Activated naive CD8-positive, alpha-beta T cell treated with anti-CD3 and anti-CD28 coated beads for 36 hours (primary cell): ENCODE data around the gene MAPK8IP2. TPM values are rescaled to one million over a fixed set of nuclear protein-coding genes. Genes with fewer than 3 reads are reported as not detected.
A peak's percentile ranks its signal among the peaks of the same experiment; 100 is the strongest.
"Not testable (repeated sequence)": the region's sequence is repeated elsewhere in the genome, so short reads cannot be mapped to it uniquely, and the experiment has no call there.

Experiments used
- DNase-seq: peaks from one replicate; pipeline ENCODE4 v3.0.0; 2021
- H3K27ac Mint-ChIP-seq: one replicate; pipeline ENCODE4 v1.8.0; 2022; ENCODE audit warnings: mild to moderate bottlenecking, moderate library complexity, mixed read lengths
- H3K27me3 Mint-ChIP-seq: one replicate; pipeline ENCODE4 v1.8.0; 2022; ENCODE audit warnings: mild to moderate bottlenecking, mixed read lengths
- H3K36me3 Mint-ChIP-seq: one replicate; pipeline ENCODE4 v1.8.0; 2021; ENCODE audit warnings: mild to moderate bottlenecking, mixed read lengths
- H3K4me1 Mint-ChIP-seq: one replicate; pipeline ENCODE4 v1.8.0; 2021; ENCODE audit warnings: mixed read lengths
- H3K4me3 Mint-ChIP-seq: one replicate; pipeline ENCODE4 v1.8.0; 2022; ENCODE audit warnings: mild to moderate bottlenecking, moderate library complexity, mixed read lengths
- H3K9me3 Mint-ChIP-seq: one replicate; pipeline ENCODE4 v1.8.0; 2022; ENCODE audit warnings: mixed read lengths
- total RNA-seq, 2 experiments: library from RNA; stranded (reverse); gene quantifications; one replicate each; pipeline ENCODE4 v1.2.3, GENCODE V29; 2021

MAPK8IP2 gene
- total RNA-seq, 2 experiments from 2014 or later, result 0.16 to 0.21 TPM

- no peaks in the 10 kb centered on the region for H3K36me3 Mint-ChIP-seq
- no peaks in the 10 kb centered on the region for H3K9me3 Mint-ChIP-seq
- peaks cover 38% of the 10 kb centered on the region for H3K27me3 Mint-ChIP-seq
- no peak overlapping the region for H3K4me3 Mint-ChIP-seq
- DNase-seq, result no peak
- peaks cover 5% of the 10 kb centered on the region for H3K4me1 Mint-ChIP-seq
- H3K27ac Mint-ChIP-seq, result no peak overlapping the region
Observed at GRCh38 chr22:50611341-50612060, 10.9 kb downstream of the MAPK8IP2 start.

DNA sequence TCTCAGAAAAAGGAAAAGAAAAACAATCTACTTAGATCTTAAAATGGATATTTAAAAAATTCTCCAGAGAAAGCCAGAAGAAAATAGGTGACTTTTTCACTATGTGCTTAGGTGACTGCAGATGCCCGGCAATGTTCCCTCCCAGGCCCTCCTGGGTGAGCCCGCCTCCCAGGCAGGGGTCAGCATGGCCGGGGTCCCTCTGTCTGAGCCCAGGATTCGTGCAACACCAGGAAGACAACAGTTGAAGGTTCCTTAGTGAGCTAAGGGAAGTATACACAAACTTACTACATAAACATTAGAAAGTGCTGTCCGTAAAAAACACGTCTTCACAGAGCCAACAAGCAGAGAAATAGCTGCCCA, 11.6 kb downstream of the MAPK8IP2 start:
- peaks cover 34% of the 10 kb centered on the region for H3K27me3 Mint-ChIP-seq
- H3K4me1 Mint-ChIP-seq, result peaks cover 5% of the 10 kb centered on the region
- H3K9me3 Mint-ChIP-seq, result no peaks in the 10 kb centered on the region
- no peak overlapping the region for H3K27ac Mint-ChIP-seq
- H3K4me3 Mint-ChIP-seq, result no peak overlapping the region
- DNase-seq, result no peak
- no peaks in the 10 kb centered on the region for H3K36me3 Mint-ChIP-seq

DNA sequence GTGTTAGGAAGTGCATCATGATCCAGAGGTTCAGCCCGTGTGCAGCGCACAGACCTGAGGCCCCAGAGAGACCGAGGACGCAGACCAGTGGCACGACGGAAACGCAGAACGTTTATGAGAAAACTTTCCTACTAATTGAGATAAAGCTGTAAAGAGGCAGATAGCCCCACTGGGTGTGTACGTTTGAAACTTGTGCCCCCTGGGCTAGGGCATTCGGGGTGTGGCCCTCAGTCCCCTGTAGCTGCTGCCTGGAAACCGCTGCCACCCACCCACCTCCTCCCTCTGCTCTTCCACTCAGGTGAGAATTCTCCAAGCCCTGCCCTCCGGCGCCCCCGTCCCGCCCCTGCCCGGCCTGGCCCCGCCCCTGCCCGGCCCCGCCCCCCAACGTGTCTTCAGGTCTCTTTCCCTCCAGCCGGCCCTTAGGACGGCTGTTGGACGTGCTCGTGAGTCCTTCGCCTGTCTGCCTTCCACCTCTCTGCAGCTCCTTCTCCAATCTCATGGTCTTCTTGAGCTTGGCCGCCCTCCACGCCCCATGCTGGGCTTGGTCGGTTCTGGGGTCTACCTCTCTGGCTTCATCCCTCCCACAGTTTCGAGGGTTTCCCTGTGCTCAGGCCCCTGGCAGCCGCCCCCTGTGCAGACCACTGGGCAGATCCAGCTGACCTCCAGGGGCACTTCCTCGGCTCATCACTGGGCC, 12.1 kb downstream of the MAPK8IP2 start:
- peaks cover 5% of the 10 kb centered on the region for H3K4me1 Mint-ChIP-seq
- no peak overlapping the region for H3K4me3 Mint-ChIP-seq
- no peak for DNase-seq
- H3K27ac Mint-ChIP-seq, result no peak overlapping the region
- peaks cover 29% of the 10 kb centered on the region for H3K27me3 Mint-ChIP-seq
- no peaks in the 10 kb centered on the region for H3K36me3 Mint-ChIP-seq
- no peaks in the 10 kb centered on the region for H3K9me3 Mint-ChIP-seq

DNA sequence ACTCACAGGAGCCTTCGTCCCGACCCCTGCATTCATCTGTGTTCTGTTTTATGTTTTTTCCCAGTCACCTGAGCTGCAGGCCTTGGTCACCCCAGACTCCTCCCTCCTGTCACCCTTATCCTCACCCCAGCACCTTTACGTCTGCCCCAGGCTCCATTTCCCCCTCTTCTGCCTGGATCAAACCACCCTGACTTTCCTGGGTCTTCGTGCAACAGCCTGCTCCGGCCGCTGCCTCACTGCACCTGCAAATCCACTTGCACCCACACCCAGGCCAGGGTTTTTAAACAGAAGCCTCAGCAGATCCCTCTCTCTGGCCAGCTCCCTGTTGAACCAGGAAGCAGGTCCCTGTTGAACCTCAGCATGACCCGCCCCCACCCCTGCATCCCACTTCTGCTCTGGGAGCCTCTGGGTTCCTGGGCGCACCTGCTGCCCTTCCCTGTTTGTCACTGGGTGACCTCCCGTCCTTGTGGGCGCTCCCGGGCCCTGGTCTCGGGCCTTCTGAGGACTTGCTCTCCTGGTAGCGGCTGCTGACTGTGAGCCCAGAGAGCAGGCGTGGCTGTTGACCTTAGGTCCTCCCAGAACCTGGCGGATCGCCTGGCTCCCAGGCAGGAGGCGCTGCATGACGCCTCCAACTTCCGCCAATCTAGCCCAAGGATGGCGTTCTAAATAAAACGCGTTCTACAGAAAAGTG, 12.8 kb downstream of the MAPK8IP2 start:
- no peaks in the 10 kb centered on the region for H3K9me3 Mint-ChIP-seq
- no peak overlapping the region for H3K27ac Mint-ChIP-seq
- H3K36me3 Mint-ChIP-seq, result no peaks in the 10 kb centered on the region
- no peak overlapping the region for H3K4me3 Mint-ChIP-seq
- H3K4me1 Mint-ChIP-seq, result peaks cover 5% of the 10 kb centered on the region
- no peak for DNase-seq
- peaks cover 24% of the 10 kb centered on the region for H3K27me3 Mint-ChIP-seq

- peaks cover 23% of the 10 kb centered on the region for H3K27me3 Mint-ChIP-seq
- not testable (repeated sequence) for H3K36me3 Mint-ChIP-seq, H3K27ac Mint-ChIP-seq, H3K4me3 Mint-ChIP-seq, H3K9me3 Mint-ChIP-seq, DNase-seq, H3K4me1 Mint-ChIP-seq
Observed at GRCh38 chr22:50614296-50614695, 13.7 kb downstream of the MAPK8IP2 start.

DNA sequence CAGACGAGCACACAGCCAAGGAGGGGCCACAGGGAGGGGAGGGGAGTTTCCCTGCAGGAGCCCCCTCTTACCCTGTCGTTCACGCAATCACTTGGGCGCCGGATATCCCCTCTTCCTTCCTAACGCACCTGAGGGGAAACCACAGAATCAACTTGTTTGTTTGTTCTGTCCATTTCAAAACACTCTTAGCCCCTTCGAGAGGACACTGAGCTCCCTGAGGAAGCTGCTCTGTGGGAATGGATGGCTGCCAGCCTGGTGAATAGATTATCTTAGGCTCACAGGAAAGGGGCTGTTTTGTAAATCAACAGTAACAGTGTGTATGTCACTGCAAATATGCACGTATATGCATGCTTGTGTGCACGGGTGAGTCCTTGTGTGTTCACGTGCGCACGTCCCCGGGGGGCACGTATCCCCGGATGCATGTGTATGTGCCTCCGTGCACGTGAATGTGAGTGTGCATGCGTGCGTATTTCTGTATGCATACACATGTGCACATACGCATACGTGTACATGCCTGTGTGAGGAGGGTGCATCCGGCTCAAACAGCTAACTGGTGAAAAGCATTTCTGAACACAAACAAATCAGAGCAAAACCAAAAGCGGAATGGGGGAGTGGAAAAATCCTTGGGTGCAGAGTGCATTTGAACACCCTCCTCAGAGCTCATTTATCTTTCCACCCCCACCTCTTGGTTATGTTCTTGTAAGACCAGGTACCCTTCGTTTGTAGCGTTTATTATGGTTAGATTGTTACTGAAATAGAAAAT, 20.2 kb downstream of the MAPK8IP2 start:
- Mint-ChIP-seq H3K27me3 (no peaks in the 10 kb centered on the region), H3K4me3 (peak overlapping the region; percentile 82), H3K36me3 (no peaks in the 10 kb centered on the region), H3K4me1 (peaks cover 36% of the 10 kb centered on the region), H3K27ac (peak overlapping the region; percentile 99), H3K9me3 (no peaks in the 10 kb centered on the region)
- peak; percentile 86 for DNase-seq

- Mint-ChIP-seq H3K4me3 (peak overlapping the region; percentile 82), H3K4me1 (peaks cover 37% of the 10 kb centered on the region), H3K9me3 (no peaks in the 10 kb centered on the region), H3K36me3 (no peaks in the 10 kb centered on the region), H3K27ac (peak overlapping the region; percentile 99), H3K27me3 (no peaks in the 10 kb centered on the region)
- DNase-seq, result peak; percentile 56
Observed at GRCh38 chr22:50621356-50621880, 20.8 kb downstream of the MAPK8IP2 start.

DNA sequence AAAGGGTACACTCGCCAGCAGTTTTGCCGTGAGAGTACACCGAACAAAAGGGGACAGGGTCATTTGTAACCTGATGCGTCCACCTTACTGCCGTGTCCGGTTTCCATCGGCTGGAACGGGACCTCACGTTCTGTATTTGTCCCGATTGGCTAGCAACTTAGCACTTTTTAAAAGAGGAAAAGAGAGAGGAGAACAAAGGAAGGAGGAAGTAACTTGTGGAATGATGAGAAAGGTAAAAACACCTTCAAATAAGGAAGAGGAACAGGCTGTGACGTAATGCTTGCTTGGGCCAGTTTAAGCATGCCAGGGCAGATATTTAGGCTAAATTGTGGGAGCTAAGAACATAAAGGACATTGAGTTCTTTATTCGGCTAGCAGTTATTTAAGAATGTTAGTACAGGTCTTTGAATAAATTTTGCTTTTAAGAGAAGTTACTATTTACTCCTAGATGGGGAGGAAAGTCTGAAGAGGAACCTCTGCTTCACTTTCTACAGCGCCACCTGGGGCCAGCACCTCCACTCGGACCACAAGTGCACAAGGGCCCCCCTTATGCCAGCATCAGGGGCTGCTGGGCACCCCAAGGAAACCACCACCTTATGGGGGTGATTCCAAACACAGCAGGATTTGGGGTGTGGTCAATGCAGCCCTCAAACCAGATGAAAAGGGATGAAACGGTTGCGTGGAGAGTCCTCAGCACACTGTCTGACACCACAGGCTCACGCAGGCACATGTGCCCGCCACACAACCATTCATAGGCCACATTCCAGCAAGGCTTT, 21.5 kb downstream of the MAPK8IP2 start:
- H3K27ac Mint-ChIP-seq, result peak overlapping the region; percentile 99
- H3K27me3 Mint-ChIP-seq, result no peaks in the 10 kb centered on the region
- peak; percentile 41 for DNase-seq
- no peaks in the 10 kb centered on the region for H3K9me3 Mint-ChIP-seq
- H3K36me3 Mint-ChIP-seq, result no peaks in the 10 kb centered on the region
- peak overlapping the region; percentile 82 for H3K4me3 Mint-ChIP-seq
- H3K4me1 Mint-ChIP-seq, result peaks cover 41% of the 10 kb centered on the region

- Mint-ChIP-seq H3K9me3 (no peaks in the 10 kb centered on the region), H3K27ac (peak overlapping the region; percentile 99), H3K4me3 (peak overlapping the region; percentile 82), H3K36me3 (no peaks in the 10 kb centered on the region), H3K27me3 (no peaks in the 10 kb centered on the region), H3K4me1 (peaks cover 41% of the 10 kb centered on the region)
- DNase-seq, result no peak
Observed at GRCh38 chr22:50622723-50623327, 22.2 kb downstream of the MAPK8IP2 start.

DNA sequence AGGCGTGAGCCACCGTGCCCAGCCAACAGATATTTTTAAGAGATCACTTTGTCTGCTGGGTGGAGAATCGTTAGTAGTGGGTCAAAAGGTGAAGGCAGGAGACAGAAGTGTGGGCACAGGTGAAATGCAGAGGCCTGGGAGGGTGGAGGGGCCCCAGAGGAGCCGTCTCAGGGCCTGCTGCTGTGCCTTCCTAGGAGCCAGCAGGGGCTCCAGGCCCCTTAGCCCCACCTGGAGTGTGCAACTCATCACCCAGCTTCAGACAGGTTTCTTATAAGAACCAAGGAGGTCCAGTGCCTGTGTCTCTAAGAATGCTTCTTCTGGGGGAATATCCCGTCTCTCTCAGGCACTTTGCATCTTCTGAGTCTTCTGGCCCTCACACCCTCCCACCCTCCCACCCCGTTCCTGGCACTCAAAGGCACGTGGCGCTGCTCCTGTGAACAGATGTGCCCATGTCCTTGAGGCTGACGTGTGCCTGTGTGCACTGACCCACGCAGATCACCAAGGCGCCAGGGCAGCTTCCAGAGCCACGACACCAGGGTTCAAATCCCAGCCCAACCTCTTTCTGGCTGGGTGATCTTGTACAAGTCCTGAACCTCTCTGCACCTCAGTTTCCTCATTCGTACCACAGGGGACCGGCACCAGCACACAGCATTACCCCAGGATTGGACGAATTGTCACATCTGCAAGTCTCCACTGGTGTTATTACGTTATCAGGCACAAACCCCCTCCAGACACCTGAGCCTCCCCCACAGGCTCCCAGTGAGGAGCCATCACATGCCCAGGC, 23.9 kb downstream of the MAPK8IP2 start:
- Mint-ChIP-seq H3K4me1 (peaks cover 47% of the 10 kb centered on the region), H3K36me3 (no peaks in the 10 kb centered on the region)

DNA sequence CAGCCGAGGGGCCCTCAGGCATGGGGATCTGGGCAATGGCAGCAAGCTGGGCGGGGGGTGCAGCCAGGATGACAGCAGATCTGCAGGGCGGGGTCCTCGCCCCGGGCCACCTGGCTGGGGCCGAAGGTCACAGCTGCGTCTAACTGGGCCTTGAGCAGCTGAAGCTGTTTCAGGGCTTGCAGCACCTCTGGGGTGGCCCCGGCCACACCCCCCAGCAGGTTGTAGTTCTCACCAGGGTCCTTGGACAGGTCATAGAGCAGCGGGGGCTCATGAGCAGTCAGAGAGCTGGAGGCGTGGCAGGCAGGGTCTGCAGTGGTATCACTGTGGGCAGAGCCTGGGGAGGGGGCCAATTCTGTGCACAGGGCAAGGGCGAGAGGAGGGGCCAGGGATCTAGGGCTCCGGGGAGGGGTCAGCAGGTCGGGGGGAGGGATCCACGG, 24.6 kb downstream of the MAPK8IP2 start:
- Mint-ChIP-seq H3K9me3 (no peaks in the 10 kb centered on the region), H3K27ac (no peak overlapping the region), H3K4me3 (no peak overlapping the region), H3K36me3 (no peaks in the 10 kb centered on the region), H3K4me1 (peaks cover 46% of the 10 kb centered on the region), H3K27me3 (no peaks in the 10 kb centered on the region)
- no peak for DNase-seq

More for the DNA sequence above, 23.9 kb downstream of the MAPK8IP2 start:
- H3K9me3 Mint-ChIP-seq, result no peaks in the 10 kb centered on the region
- H3K27ac Mint-ChIP-seq, result no peak overlapping the region
- DNase-seq, result no peak
- H3K4me3 Mint-ChIP-seq, result no peak overlapping the region
- no peaks in the 10 kb centered on the region for H3K27me3 Mint-ChIP-seq

DNA sequence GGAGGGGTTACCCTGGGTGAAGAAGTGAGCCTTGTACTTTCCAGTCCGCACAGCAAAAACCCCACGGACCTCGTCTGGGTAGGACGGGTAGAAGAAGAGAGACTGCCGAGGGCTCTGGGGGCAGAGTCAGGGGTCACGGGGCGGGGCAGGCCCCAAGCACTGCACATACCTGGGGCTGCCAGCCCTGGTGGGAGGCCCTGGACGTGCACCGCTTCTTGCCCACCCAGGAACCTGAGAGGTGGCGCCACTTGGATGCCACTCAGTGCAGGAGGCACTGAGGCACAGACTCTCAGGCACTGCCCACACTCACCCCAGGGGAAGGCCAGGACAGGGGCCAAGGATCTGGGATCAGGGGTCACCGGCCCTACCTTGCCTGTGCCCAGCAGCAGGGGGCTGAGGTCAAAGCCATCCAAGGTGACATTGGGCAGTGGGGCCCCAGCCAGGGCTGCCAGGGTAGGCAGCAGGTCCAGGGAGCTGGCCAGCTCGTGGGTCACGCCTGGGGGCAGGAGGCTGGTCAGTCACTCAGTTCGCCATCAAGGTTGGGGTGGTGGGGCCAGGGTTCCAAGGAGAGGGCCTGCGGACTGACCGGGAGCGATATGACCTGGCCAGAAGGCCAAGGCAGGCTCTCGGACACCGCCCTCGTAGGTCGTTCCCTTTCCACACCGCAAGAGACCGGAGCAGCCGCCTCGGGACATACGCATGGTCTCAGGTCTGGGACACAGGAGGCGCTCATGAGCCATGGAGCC, 25.1 kb downstream of the MAPK8IP2 start:
- no peaks in the 10 kb centered on the region for H3K36me3 Mint-ChIP-seq
- H3K9me3 Mint-ChIP-seq, result no peaks in the 10 kb centered on the region
- no peaks in the 10 kb centered on the region for H3K27me3 Mint-ChIP-seq
- no peak for DNase-seq
- H3K4me3 Mint-ChIP-seq, result no peak overlapping the region
- peaks cover 44% of the 10 kb centered on the region for H3K4me1 Mint-ChIP-seq
- H3K27ac Mint-ChIP-seq, result no peak overlapping the region
